Neural cell (in vitro differentiated cells): ENCODE measurements around the gene RHAG. TPM values are rescaled to one million over a fixed set of nuclear protein-coding genes. Genes with fewer than 3 reads are reported as not detected.

Experiments
- H2AFZ ChIP-seq: fragments of 200-600, 300-800 bp; sonication (generic), shearing (Covaris generic); 2 replicates; pipeline ENCODE4 v1.6.0; 2014; ENCODE audit warnings: low read depth, mild to moderate bottlenecking, antibody characterized with exemption, low read length, moderate library complexity
- H3F3A ChIP-seq: fragments of 200-600 bp; shearing (Covaris generic); 2 replicates; pipeline ENCODE4 v1.6.1; 2016; ENCODE audit warnings: mild to moderate bottlenecking, moderate library complexity, mixed read lengths, antibody characterized with exemption, low read length; ENCODE audit not compliant: insufficient read depth, poor library complexity, severe bottlenecking
- H3K27ac ChIP-seq: fragments of 200-600, 300-800 bp; sonication (generic), shearing (Covaris generic); 2 replicates; pipeline ENCODE4 v1.5.1; 2014; ENCODE audit warnings: mild to moderate bottlenecking, low read length, moderate library complexity
- H3K27me3 ChIP-seq: fragments of 300-800, 200-600 bp; sonication (generic), shearing (Covaris generic); 2 replicates; pipeline ENCODE4 v1.6.0; 2014; ENCODE audit warnings: mild to moderate bottlenecking, low read depth, low read length, moderate library complexity; ENCODE audit not compliant: insufficient read depth
- H3K36me3 ChIP-seq: fragments of 300-800, 200-600 bp; sonication (generic), shearing (Covaris generic); 2 replicates; pipeline ENCODE4 v1.5.1; 2014; ENCODE audit warnings: mild to moderate bottlenecking, antibody characterized with exemption, low read length, moderate library complexity; ENCODE audit not compliant: insufficient read depth
- H3K4me2 ChIP-seq: fragments of 300-800, 200-600 bp; sonication (generic), shearing (Covaris generic); 2 replicates; pipeline ENCODE4 v1.6.0; 2014; ENCODE audit warnings: mild to moderate bottlenecking, low read length
- H3K4me3 ChIP-seq: fragments of 300-800, 200-600 bp; sonication (generic), shearing (Covaris generic); 2 replicates; pipeline ENCODE4 v1.5.1; 2014; ENCODE audit warnings: mild to moderate bottlenecking, low read length, moderate library complexity
- H3K79me2 ChIP-seq: fragments of 200-600 bp; shearing (Covaris generic); replicated peaks from 2 replicates; pipeline ENCODE4 v1.6.0; 2014; ENCODE audit warnings: mild to moderate bottlenecking, low read length, moderate library complexity; ENCODE audit not compliant: insufficient read depth
- H3K9ac ChIP-seq: fragments of 300-800, 200-600 bp; sonication (generic), shearing (Covaris generic); 2 replicates; pipeline ENCODE4 v1.6.1; 2016; ENCODE audit warnings: mild to moderate bottlenecking, low read length, mixed read lengths
- H3K9me2 ChIP-seq: fragments of 200-600 bp; shearing (Covaris generic); 2 replicates; pipeline ENCODE4 v1.6.1; 2016; ENCODE audit warnings: mild to moderate bottlenecking, low read length, mixed read lengths; ENCODE audit not compliant: insufficient read depth
- H3K9me3 ChIP-seq: fragments of 200-600, 300-800 bp; sonication (generic), shearing (Covaris generic); 2 replicates; pipeline ENCODE4 v1.6.1; 2016; ENCODE audit warnings: mild to moderate bottlenecking, mixed run types, low read length, moderate library complexity, mixed read lengths
- H4K20me1 ChIP-seq: fragments of 200-600 bp; shearing (Covaris generic); 2 replicates; pipeline ENCODE4 v1.6.1; 2016; ENCODE audit warnings: mild to moderate bottlenecking, mixed run types; ENCODE audit not compliant: insufficient read depth
- CTCF ChIP-seq: fragments of 450-650 bp; IDR thresholded peaks from 2 replicates; pipeline ENCODE4 v1.5.1; 2014; ENCODE audit warnings: antibody characterized with exemption, mild to moderate bottlenecking, moderate library complexity; ENCODE audit not compliant: poor library complexity, severe bottlenecking
- EP300 ChIP-seq: fragments of 450-650 bp; conservative IDR thresholded peaks from 2 replicates; pipeline ENCODE4 v1.6.1; 2014; ENCODE audit warnings: antibody characterized with exemption, mild to moderate bottlenecking, moderate library complexity; ENCODE audit not compliant: poor library complexity, severe bottlenecking
- EZH2 ChIP-seq: fragments of 200-600, 300-800 bp; shearing (Covaris generic), sonication (generic); IDR thresholded peaks from 2 replicates; pipeline ENCODE4 v1.6.1; 2014; ENCODE audit warnings: antibody characterized with exemption, low read length, borderline replicate concordance, mild to moderate bottlenecking; ENCODE audit not compliant: insufficient read depth, poor library complexity, severe bottlenecking
- MXI1 ChIP-seq: fragments of 450-650 bp; conservative IDR thresholded peaks from 2 replicates; pipeline ENCODE4 v1.6.1; 2014; ENCODE audit warnings: antibody characterized with exemption, mild to moderate bottlenecking; ENCODE audit not compliant: poor library complexity, severe bottlenecking
- POLR2AphosphoS5 ChIP-seq: IDR thresholded peaks from 2 replicates; pipeline ENCODE4 v1.6.1; 2012
- RAD21 ChIP-seq: fragments of 450-650 bp; conservative IDR thresholded peaks from 2 replicates; pipeline ENCODE4 v1.6.1; 2014; ENCODE audit warnings: antibody characterized with exemption, mild to moderate bottlenecking, moderate library complexity
- REST ChIP-seq: IDR thresholded peaks from 2 replicates; pipeline ENCODE4 v1.6.1; 2012; ENCODE audit warnings: borderline replicate concordance
- SMC3 ChIP-seq: fragments of 450-650 bp; conservative IDR thresholded peaks from 2 replicates; pipeline ENCODE4 v1.6.1; 2014; ENCODE audit warnings: antibody characterized with exemption, mild to moderate bottlenecking, moderate library complexity; ENCODE audit not compliant: poor library complexity
- TAF1 ChIP-seq: IDR thresholded peaks from 2 replicates; pipeline ENCODE4 v1.6.1; 2012; ENCODE audit warnings: low read depth
- polyA plus RNA-seq: library from polyadenylated mRNA; depleted of rRNA; stranded (reverse); fragments of >200 nt; gene quantifications from 2 replicates; pipeline ENCODE4 v1.2.3, GENCODE V29; 2014

The RHAG gene
- polyA plus RNA-seq, 1 donor from 2014 or later, result not detected

- TF ChIP-seq REST (no peak), POLR2AphosphoS5 (no peak), SMC3 (no peak), EP300 (no peak)
Observed at GRCh38 chr6:49645139-49645538, 8.5 kb upstream of the RHAG start (continued).

- Histone ChIP-seq H3K4me3 (no peak overlapping the region), H3K4me2 (no peak overlapping the region), H4K20me1 (no peaks in the 10 kb centered on the region), H3K79me2 (no peaks in the 10 kb centered on the region), H3K36me3 (no peaks in the 10 kb centered on the region), H3K9me3 (no peaks in the 10 kb centered on the region), H3K27ac (no peak overlapping the region), H3F3A (no peaks in the 10 kb centered on the region), H3K9ac (no peak overlapping the region), H2AFZ (no peak overlapping the region), H3K27me3 (no peaks in the 10 kb centered on the region), H3K9me2 (no peaks in the 10 kb centered on the region)
- TF ChIP-seq POLR2AphosphoS5 (no peak), REST (no peak), EZH2 (no peak), RAD21 (no peak), CTCF (no peak), EP300 (no peak), TAF1 (no peak), MXI1 (no peak), SMC3 (no peak)
Observed at GRCh38 chr6:49639177-49639817, 2.7 kb upstream of the RHAG start.
